GM12891 (cell line): ENCODE results near the gene ENPEP.

Source experiments
- DNase-seq: peaks from one replicate; pipeline ENCODE4 v3.0.0; 2011; ENCODE audit warnings: low spot score; ENCODE audit not compliant: insufficient read length
- FAIRE-seq: peaks from 2 replicates; lab custom pipeline; 2011; peaks lifted over from hg19 to GRCh38; lab: Jason Lieb, UNC
- PAX5 ChIP-seq: IDR thresholded peaks from 2 replicates; pipeline ENCODE4 v1.6.1; 2011; ENCODE audit warnings: low read length, moderate library complexity, mild to moderate bottlenecking; ENCODE audit not compliant: insufficient read depth, severe bottlenecking
- POLR2A ChIP-seq: IDR thresholded peaks from 2 replicates; pipeline ENCODE4 v1.6.1; 2011; ENCODE audit warnings: low read depth, low read length, control low read depth
- POLR2AphosphoS5 ChIP-seq: IDR thresholded peaks from 2 replicates; pipeline ENCODE4 v1.6.1; 2011; ENCODE audit warnings: low read depth, low read length, control low read depth
- POU2F2 ChIP-seq: IDR thresholded peaks from 2 replicates; pipeline ENCODE4 v1.6.1; 2011; ENCODE audit warnings: low read depth, mild to moderate bottlenecking, control low read depth, low read length, moderate library complexity
- SPI1 ChIP-seq: IDR thresholded peaks from 2 replicates; pipeline ENCODE4 v1.6.1; 2011; ENCODE audit warnings: low read depth, low read length, control low read depth
- TAF1 ChIP-seq: IDR thresholded peaks from 2 replicates; pipeline ENCODE4 v1.6.1; 2011; ENCODE audit warnings: low read depth, low read length, control low read depth

Gene ENPEP

GRCh38 chr4:110613745-110614144 is 137.8 kb downstream of the ENPEP start:
- TF ChIP-seq TAF1: no peak
- no peak for TF ChIP-seq POU2F2
- no peak for TF ChIP-seq SPI1
- no peak for TF ChIP-seq POLR2AphosphoS5
- no peak for TF ChIP-seq POLR2A
- no peak for TF ChIP-seq PAX5
- no peak for FAIRE-seq
- no peak for DNase-seq

DNA sequence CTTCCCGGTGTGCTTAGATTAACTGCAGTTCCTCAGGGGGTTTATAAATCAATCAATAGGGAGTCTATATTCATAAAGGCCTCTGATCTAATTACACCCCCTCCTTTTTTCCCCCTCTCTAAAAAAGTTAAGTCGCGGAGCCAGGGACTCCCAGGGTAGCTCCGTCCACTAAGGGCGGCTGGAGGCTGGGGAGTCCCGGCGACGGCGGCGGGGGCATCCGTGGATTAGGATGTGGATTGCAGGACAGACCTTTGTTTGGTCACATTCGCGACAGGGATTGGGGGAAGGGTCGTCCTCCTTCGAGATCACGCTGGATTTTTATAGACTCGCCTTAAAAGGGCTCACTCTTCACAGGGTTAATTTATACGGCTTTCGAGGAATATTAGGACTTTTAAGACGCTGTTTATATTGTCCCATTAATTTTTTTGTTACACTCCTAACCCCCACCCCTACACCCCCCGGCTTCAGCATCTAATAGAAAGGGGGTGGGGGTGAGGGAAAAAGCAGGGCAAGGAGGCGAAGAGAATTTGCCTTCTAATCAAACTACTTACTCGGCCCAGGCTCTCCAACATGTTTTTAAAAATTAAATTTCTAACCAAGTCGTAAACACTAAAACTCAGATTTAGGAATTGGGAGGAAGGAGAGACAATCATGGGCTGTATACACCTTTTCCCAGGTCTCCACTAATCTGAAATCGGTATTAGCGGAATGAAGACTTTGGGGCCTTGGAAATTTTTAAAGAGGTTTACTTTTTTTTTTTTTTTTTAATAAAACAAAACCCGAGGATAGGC is 138.4 kb downstream of the ENPEP start:
- TF ChIP-seq POU2F2 (no peak), SPI1 (no peak), TAF1 (no peak), POLR2AphosphoS5 (no peak), POLR2A (no peak)
- FAIRE-seq (no peak), DNase-seq (no peak)
